ENCODE measurements around the gene ADRA2C.

ADRA2C gene

GRCh38 chr4:3797831-3798790 lies 31.9 kb downstream of the ADRA2C start:
- no peak for DNase-seq (ENCODE audit: low spot score)
- TF ChIP-seq CTCF (IDR thresholded peaks at IDR 0.05): no peak
- H3K4me3 ChIP-seq: no peak overlapping the region
- H3K27ac ChIP-seq: no peak overlapping the region

- no peak for DNase-seq (ENCODE audit: low spot score)
- no peak overlapping the region for H3K4me3 ChIP-seq
- no peak for TF ChIP-seq CTCF (IDR thresholded peaks at IDR 0.05)
- no peak overlapping the region for H3K27ac ChIP-seq
These were observed 33.3 kb downstream of the ADRA2C start for GRCh38 chr4:3799496-3799895.

GRCh38 chr4:3800351-3800750 lies 34.2 kb downstream of the ADRA2C start:
- H3K27ac ChIP-seq: no peak overlapping the region
- no peak for TF ChIP-seq CTCF (IDR thresholded peaks at IDR 0.05)
- no peak for DNase-seq (ENCODE audit: low spot score)
- no peak overlapping the region for H3K4me3 ChIP-seq

GRCh38 chr4:3801521-3801920 lies 35.3 kb downstream of the ADRA2C start:
- no peak overlapping the region for H3K4me3 ChIP-seq
- no peak for DNase-seq (ENCODE audit: low spot score)
- no peak overlapping the region for H3K27ac ChIP-seq
- no peak for TF ChIP-seq CTCF (IDR thresholded peaks at IDR 0.05)

GRCh38 chr4:3801931-3802550 lies 35.9 kb downstream of the ADRA2C start:
- Histone ChIP-seq H3K27ac (no peak overlapping the region), H3K4me3 (no peak overlapping the region)
- no peak for DNase-seq (ENCODE audit: low spot score)
- TF ChIP-seq CTCF (IDR thresholded peaks at IDR 0.05): no peak

GRCh38 chr4:3802571-3803474 lies 36.6 kb downstream of the ADRA2C start:
- DNase-seq (ENCODE audit: low spot score): no peak

More at GRCh38 chr4:3802571-3803474, 36.6 kb downstream of the ADRA2C start:
- H3K4me3 ChIP-seq: no peak overlapping the region
- no peak for TF ChIP-seq CTCF (IDR thresholded peaks at IDR 0.05)
- H3K27ac ChIP-seq: no peak overlapping the region
